ENCODE measurements around the gene ARHGAP11B. TPM values are rescaled to one million over a fixed set of nuclear protein-coding genes. Genes with fewer than 3 reads are reported as not detected.

The ARHGAP11B gene

Small RNA genes within 50 kb of the gene (small RNA-seq; reads per million reads assigned to genes)
- gene RF00019 (ENCODE audit: low replicate concordance) (not detected), gene RF00096 (ENCODE audit: low replicate concordance) (not detected), gene RN7SL628P (ENCODE audit: low replicate concordance) (not detected)

Other genes starting within 250 kb of the ARHGAP11B start
- 1 to 10 TPM; 3.2 to 9.0 TPM for gene CHRFAM7A, start 232.6 kb upstream of the ARHGAP11B start, total RNA-seq
- 10 to 100 TPM in 1 of 2 donors, 1 to 10 TPM in 1; 8.3 to 10.9 TPM for gene CHRFAM7A, start 232.6 kb upstream of the ARHGAP11B start, polyA plus RNA-seq (ENCODE audit: insufficient read length in 2 of 2)
- gene GOLGA8R, start 211.9 kb upstream of the ARHGAP11B start, total RNA-seq: 1 to 10 TPM; 2.8 to 5.5 TPM
- 1 to 10 TPM; 3.8 to 8.1 TPM for gene GOLGA8R, start 211.9 kb upstream of the ARHGAP11B start, polyA plus RNA-seq (ENCODE audit: insufficient read length in 2 of 2)
- gene GOLGA8Q, start 74.1 kb upstream of the ARHGAP11B start, total RNA-seq: 1 to 10 TPM; 1.8 to 2.4 TPM
- 1 to 10 TPM in 1 of 2 donors, under 1 TPM in 1; 0.87 to 3.7 TPM for gene GOLGA8Q, start 74.1 kb upstream of the ARHGAP11B start, polyA plus RNA-seq (ENCODE audit: insufficient read length in 2 of 2)
- gene GOLGA8H, start 22.1 kb upstream of the ARHGAP11B start, total RNA-seq: 1 to 10 TPM in 1 of 2 donors, under 1 TPM in 1; 0.79 to 2.2 TPM
- 1 to 10 TPM; 1.2 to 2.0 TPM for gene GOLGA8H, start 22.1 kb upstream of the ARHGAP11B start, polyA plus RNA-seq (ENCODE audit: insufficient read length in 2 of 2)

Measured in spinal cord (tissue), 4 donors.